HEK293 (cell line): Measurements from ENCODE around the gene ZNF428.

Source experiments
- CTCF ChIA-PET: fragments of 350-600 bp; formaldehyde crosslinking; extraction: SDS; loops from one replicate; lab custom pipeline; 2021; ENCODE audit warnings: antibody characterized with exemption; lab: Yijun Ruan, JAX
- POLR2A ChIA-PET: fragments of 300-600 bp; formaldehyde crosslinking; extraction: SDS; loops from one replicate; lab custom pipeline; 2020; ENCODE audit warnings: antibody characterized with exemption, inconsistent platforms; lab: Yijun Ruan, JAX
- H3K27ac ChIP-seq: fragments of 200-500 bp; sonication (Bioruptor generic); 2 replicates; pipeline ENCODE4 v1.5.1; 2014; ENCODE audit warnings: low read depth, low read length, control low read depth, inconsistent platforms; ENCODE audit errors: extremely low read depth
- H3K36me3 ChIP-seq, 2 experiments: fragments of 200-500 bp in 1 of 2; sonication (Bioruptor generic) in 1 of 2; 1 replicate in 1 of 2; 2 replicates in 1 of 2; pipeline ENCODE4 v1.5.1; 2014 to 2017; ENCODE audit warnings: inconsistent platforms in 2 of 2, low read length in 2 of 2; ENCODE audit not compliant: control insufficient read depth in 2 of 2, insufficient read depth in 1 of 2
- H3K4me1 ChIP-seq: fragments of 200-500 bp; sonication (Bioruptor generic); 2 replicates; pipeline ENCODE4 v1.5.1; 2014; ENCODE audit warnings: mild to moderate bottlenecking, low read length, inconsistent platforms; ENCODE audit not compliant: control insufficient read depth, insufficient read depth
- H3K4me3 ChIP-seq: 2 replicates; pipeline ENCODE4 v1.5.1; 2011; ENCODE audit warnings: low read depth, mild to moderate bottlenecking, control low read depth, low read length, moderate library complexity
- H3K9me3 ChIP-seq: fragments of 200-500 bp; sonication (Bioruptor generic); 2 replicates; pipeline ENCODE4 v1.5.1; 2014; ENCODE audit warnings: low read depth, low read length, inconsistent platforms; ENCODE audit not compliant: control insufficient read depth, insufficient read depth
- GLIS1 ChIP-seq: fragments of 450-650 bp; formaldehyde crosslinking; IDR thresholded peaks from 2 replicates; pipeline ENCODE4 v1.5.1; 2016; ENCODE audit warnings: missing biosample characterization, missing genetic modification characterization
- GLIS2 ChIP-seq: fragments of 450-650 bp; formaldehyde crosslinking; IDR thresholded peaks from 2 replicates; pipeline ENCODE4 v1.5.1; 2016; ENCODE audit warnings: missing biosample characterization, missing genetic modification characterization
- KLF10 ChIP-seq: fragments of 450-650 bp; IDR thresholded peaks from 2 replicates; pipeline ENCODE4 v1.5.1; 2018; ENCODE audit warnings: missing biosample characterization, mild to moderate bottlenecking, missing genetic modification characterization
- KLF16 ChIP-seq: fragments of 450-650 bp; formaldehyde crosslinking; IDR thresholded peaks from 2 replicates; pipeline ENCODE4 v1.5.1; 2017; ENCODE audit warnings: missing biosample characterization, missing genetic modification characterization
- KLF7 ChIP-seq: fragments of 450-650 bp; formaldehyde crosslinking; IDR thresholded peaks from 2 replicates; pipeline ENCODE4 v1.5.1; 2016; ENCODE audit warnings: missing biosample characterization, missing genetic modification characterization, borderline replicate concordance
- SP7 ChIP-seq: fragments of 450-650 bp; formaldehyde crosslinking; IDR thresholded peaks from 2 replicates; pipeline ENCODE4 v1.5.1; 2016; ENCODE audit warnings: missing biosample characterization, missing genetic modification characterization
- ZBTB20 ChIP-seq: fragments of 450-650 bp; formaldehyde crosslinking; IDR thresholded peaks from 2 replicates; pipeline ENCODE4 v1.5.1; 2016; ENCODE audit warnings: missing biosample characterization, missing genetic modification characterization
- ZBTB21 ChIP-seq: fragments of 450-650 bp; formaldehyde crosslinking; IDR thresholded peaks from 2 replicates; pipeline ENCODE4 v1.5.1; 2017; ENCODE audit warnings: missing biosample characterization, missing genetic modification characterization
- ZFHX2 ChIP-seq: fragments of 450-650 bp; formaldehyde crosslinking; conservative IDR thresholded peaks from 2 replicates; pipeline ENCODE4 v1.5.1; 2016; ENCODE audit warnings: missing biosample characterization, missing genetic modification characterization
- ZNF184 ChIP-seq: fragments of 450-650 bp; IDR thresholded peaks from 2 replicates; pipeline ENCODE4 v1.5.1; 2018; ENCODE audit warnings: missing biosample characterization, mild to moderate bottlenecking, missing genetic modification characterization
- ZNF391 ChIP-seq: fragments of 450-650 bp; formaldehyde crosslinking; IDR thresholded peaks from 2 replicates; pipeline ENCODE4 v1.5.1; 2016; ENCODE audit warnings: low read depth, missing biosample characterization, missing genetic modification characterization, borderline replicate concordance
- ZNF416 ChIP-seq: fragments of 450-650 bp; formaldehyde crosslinking; IDR thresholded peaks from 2 replicates; pipeline ENCODE4 v1.5.1; 2016; ENCODE audit warnings: missing biosample characterization, missing genetic modification characterization
- ZNF433 ChIP-seq: fragments of 450-650 bp; formaldehyde crosslinking; IDR thresholded peaks from 2 replicates; pipeline ENCODE4 v1.5.1; 2016; ENCODE audit warnings: missing biosample characterization, missing genetic modification characterization, low read depth
- ZNF501 ChIP-seq: fragments of 450-650 bp; formaldehyde crosslinking; IDR thresholded peaks from 2 replicates; pipeline ENCODE4 v1.5.1; 2016; ENCODE audit warnings: missing biosample characterization, missing genetic modification characterization
- ZNF529 ChIP-seq: fragments of 450-650 bp; formaldehyde crosslinking; IDR thresholded peaks from 2 replicates; pipeline ENCODE4 v1.5.1; 2017; ENCODE audit warnings: missing genetic modification characterization, missing biosample characterization; ENCODE audit not compliant: insufficient replicate concordance
- ZNF560 ChIP-seq: fragments of 450-650 bp; formaldehyde crosslinking; IDR thresholded peaks from 2 replicates; pipeline ENCODE4 v1.5.1; 2017; ENCODE audit warnings: missing biosample characterization, missing genetic modification characterization, borderline replicate concordance
- ZNF621 ChIP-seq: fragments of 450-650 bp; formaldehyde crosslinking; IDR thresholded peaks from 2 replicates; pipeline ENCODE4 v1.5.1; 2017; ENCODE audit warnings: missing biosample characterization, missing genetic modification characterization
- ZNF629 ChIP-seq: fragments of 450-650 bp; formaldehyde crosslinking; IDR thresholded peaks from 2 replicates; pipeline ENCODE4 v1.5.1; 2017; ENCODE audit warnings: missing biosample characterization, missing genetic modification characterization
- ZNF654 ChIP-seq: fragments of 450-650 bp; formaldehyde crosslinking; IDR thresholded peaks from 2 replicates; pipeline ENCODE4 v1.5.1; 2016; ENCODE audit warnings: low read depth, missing biosample characterization, missing genetic modification characterization
- ZNF776 ChIP-seq: fragments of 450-650 bp; formaldehyde crosslinking; IDR thresholded peaks from 2 replicates; pipeline ENCODE4 v1.5.0; 2017; ENCODE audit warnings: missing biosample characterization, missing genetic modification characterization, borderline replicate concordance
- TF ChIP-seq, protein P1 (sequence below): fragments of 450-650 bp; formaldehyde crosslinking; IDR thresholded peaks from 2 replicates; pipeline ENCODE4 v1.5.1; 2016; ENCODE audit warnings: missing biosample characterization, missing genetic modification characterization, borderline replicate concordance
- TF ChIP-seq, protein P2 (sequence below): fragments of 450-650 bp; formaldehyde crosslinking; IDR thresholded peaks from 2 replicates; pipeline ENCODE4 v1.5.1; 2016; ENCODE audit warnings: missing biosample characterization, missing genetic modification characterization
- TF ChIP-seq, protein P3 (sequence below): fragments of 450-650 bp; formaldehyde crosslinking; IDR thresholded peaks from 2 replicates; pipeline ENCODE4; 2016; ENCODE audit warnings: missing biosample characterization, missing genetic modification characterization

The ZNF428 gene

DNA sequence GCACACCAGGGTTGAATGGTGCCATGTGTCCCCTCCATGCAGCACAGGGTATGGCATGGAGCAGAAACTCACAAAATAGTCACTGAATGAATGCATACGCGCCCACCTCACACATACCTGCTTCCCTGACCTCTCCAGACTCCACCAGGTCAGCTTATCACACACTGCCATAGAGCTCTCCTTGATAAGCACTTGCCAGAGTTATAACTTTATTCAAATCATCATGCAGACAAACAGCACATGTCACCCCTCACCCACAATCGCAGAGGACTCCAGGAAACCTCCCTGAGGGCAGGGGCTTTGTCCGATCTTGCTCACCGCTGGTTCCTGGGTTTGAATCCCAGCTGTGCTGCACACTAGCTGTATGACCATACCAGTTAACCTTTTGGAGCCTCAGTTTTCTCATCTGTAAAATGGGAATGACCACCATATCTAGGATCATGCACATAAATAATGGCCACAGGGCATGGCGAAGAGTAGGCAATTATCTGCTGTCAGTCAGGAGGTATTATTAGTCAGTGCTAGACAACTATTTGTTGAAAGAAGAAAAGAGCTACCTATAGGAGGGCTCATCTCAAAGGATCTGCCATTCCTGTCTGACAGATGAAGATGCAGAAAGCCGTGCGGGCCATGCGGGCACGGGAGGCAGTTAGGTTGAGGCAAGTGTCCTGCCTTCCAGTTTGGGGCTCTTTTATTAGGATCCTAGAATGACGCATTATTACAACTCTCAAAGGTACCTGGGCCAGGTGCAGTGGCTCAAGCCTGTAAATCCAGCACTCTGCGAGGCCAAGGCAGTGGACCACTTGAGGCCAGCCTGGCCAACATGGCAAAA, 58.1 kb downstream of the ZNF428 start:
- CTCF ChIA-PET, result interaction anchor here (0.5 to 1.7 kb wide), 5 partner anchors 11 to 56 kb away, joined by 3 to 9 read pairs (median 6); no protein-coding TSS in a partner anchor
- no peak overlapping the region for H3K4me3 ChIP-seq
- TF ChIP-seq SP7 (tag by site-specific recombination) (peak; percentile 14; the same call in 1 of the 2 replicates), KLF16 (tag by site-specific recombination) (no peak), ZNF391 (tag by site-specific recombination) (0 out of 2 replicates have a peak, but pooled peaks have one; percentile 58)
- TF ChIP-seq, protein P1, sequence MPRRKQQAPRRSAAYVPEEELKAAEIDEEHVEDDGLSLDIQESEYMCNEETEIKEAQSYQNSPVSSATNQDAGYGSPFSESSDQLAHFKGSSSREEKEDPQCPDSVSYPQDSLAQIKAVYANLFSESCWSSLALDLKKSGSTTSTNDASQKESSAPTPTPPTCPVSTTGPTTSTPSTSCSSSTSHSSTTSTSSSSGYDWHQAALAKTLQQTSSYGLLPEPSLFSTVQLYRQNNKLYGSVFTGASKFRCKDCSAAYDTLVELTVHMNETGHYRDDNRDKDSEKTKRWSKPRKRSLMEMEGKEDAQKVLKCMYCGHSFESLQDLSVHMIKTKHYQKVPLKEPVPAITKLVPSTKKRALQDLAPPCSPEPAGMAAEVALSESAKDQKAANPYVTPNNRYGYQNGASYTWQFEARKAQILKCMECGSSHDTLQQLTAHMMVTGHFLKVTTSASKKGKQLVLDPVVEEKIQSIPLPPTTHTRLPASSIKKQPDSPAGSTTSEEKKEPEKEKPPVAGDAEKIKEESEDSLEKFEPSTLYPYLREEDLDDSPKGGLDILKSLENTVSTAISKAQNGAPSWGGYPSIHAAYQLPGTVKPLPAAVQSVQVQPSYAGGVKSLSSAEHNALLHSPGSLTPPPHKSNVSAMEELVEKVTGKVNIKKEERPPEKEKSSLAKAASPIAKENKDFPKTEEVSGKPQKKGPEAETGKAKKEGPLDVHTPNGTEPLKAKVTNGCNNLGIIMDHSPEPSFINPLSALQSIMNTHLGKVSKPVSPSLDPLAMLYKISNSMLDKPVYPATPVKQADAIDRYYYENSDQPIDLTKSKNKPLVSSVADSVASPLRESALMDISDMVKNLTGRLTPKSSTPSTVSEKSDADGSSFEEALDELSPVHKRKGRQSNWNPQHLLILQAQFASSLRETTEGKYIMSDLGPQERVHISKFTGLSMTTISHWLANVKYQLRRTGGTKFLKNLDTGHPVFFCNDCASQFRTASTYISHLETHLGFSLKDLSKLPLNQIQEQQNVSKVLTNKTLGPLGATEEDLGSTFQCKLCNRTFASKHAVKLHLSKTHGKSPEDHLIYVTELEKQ (tag by site-specific recombination), result 0 out of 2 replicates have a peak, but pooled peaks have one; percentile 15
- TF ChIP-seq, all 188 proteins: peak for 3
- Histone ChIP-seq H3K27ac (0 out of 2 replicates have a peak overlapping the region, but pooled peaks have one; percentile 11), H3K9me3 (no peaks in the 10 kb centered on the region; the same call in 1 of the 2 replicates), H3K36me3 (peaks cover 50 to 91% of the 10 kb centered on the region in 2 experiments), H3K4me1 (no peaks in the 10 kb centered on the region; the same call in 1 of the 2 replicates)
- POLR2A ChIA-PET, result interaction anchor here (0.5 to 1.0 kb wide), 3 partner anchors 24 to 101 kb away, joined by 3 to 5 read pairs (median 3); partner anchors contain the start of genes IRGQ and ZNF576

DNA sequence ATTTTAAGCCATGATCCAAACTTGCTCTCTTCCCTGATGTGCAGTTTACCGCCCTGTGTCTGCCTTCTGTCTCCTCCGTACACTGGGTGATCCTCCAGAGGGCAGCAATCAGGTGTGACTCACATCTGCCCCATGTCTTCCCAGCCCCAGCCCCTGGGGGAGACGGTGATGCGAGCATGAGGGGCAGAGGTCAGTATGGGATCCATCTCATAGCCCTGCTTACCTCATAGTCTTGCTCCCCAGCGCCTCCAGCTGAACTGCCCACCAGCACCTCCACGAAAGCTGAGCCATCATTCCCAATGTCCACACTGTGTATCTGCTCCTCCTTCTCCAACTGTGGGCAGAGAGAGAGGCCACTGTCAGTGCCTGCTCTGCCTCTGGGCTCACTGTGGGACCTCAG, 58.7 kb downstream of the ZNF428 start:
- Histone ChIP-seq H3K4me3 (no peak overlapping the region), H3K4me1 (no peaks in the 10 kb centered on the region; the same call in 1 of the 2 replicates), H3K36me3 (peaks cover 56 to 91% of the 10 kb centered on the region in 2 experiments), H3K9me3 (no peaks in the 10 kb centered on the region; the same call in 1 of the 2 replicates), H3K27ac (peak overlapping the region; percentile 11; the same call in 1 of the 2 replicates)
- POLR2A ChIA-PET, result interaction anchor here (0.5 kb wide), 1 partner anchor 24 kb away, joined by 3 read pairs; no protein-coding TSS in a partner anchor
- CTCF ChIA-PET, result interaction anchor here (0.7 to 1.7 kb wide), 6 partner anchors 12 to 192 kb away, joined by 3 to 9 read pairs (median 4); no protein-coding TSS in a partner anchor
- peak; percentile 76 for TF ChIP-seq GLIS1 (tag by site-specific recombination)
- no peak for TF ChIP-seq ZNF184 (tag by site-specific recombination)
- peak; percentile 51 for TF ChIP-seq ZFHX2 (tag by site-specific recombination)
- peak; percentile 84 for TF ChIP-seq ZNF629 (tag by site-specific recombination)
- TF ChIP-seq ZNF501 (tag by site-specific recombination), result no peak
- TF ChIP-seq ZNF654 (tag by site-specific recombination), result no peak
- TF ChIP-seq GLIS2 (tag by site-specific recombination), result peak; percentile 80
- TF ChIP-seq ZNF560 (tag by site-specific recombination), result no peak
- no peak for TF ChIP-seq ZNF391 (tag by site-specific recombination)
- TF ChIP-seq ZBTB20 (tag by site-specific recombination), result no peak
- no peak for TF ChIP-seq ZNF529
- no peak for TF ChIP-seq ZNF416 (tag by site-specific recombination)
- TF ChIP-seq ZNF433 (tag by site-specific recombination), result no peak
- TF ChIP-seq SP7 (tag by site-specific recombination), result no peak; the same call in 1 of the 2 replicates
- TF ChIP-seq, protein P2, sequence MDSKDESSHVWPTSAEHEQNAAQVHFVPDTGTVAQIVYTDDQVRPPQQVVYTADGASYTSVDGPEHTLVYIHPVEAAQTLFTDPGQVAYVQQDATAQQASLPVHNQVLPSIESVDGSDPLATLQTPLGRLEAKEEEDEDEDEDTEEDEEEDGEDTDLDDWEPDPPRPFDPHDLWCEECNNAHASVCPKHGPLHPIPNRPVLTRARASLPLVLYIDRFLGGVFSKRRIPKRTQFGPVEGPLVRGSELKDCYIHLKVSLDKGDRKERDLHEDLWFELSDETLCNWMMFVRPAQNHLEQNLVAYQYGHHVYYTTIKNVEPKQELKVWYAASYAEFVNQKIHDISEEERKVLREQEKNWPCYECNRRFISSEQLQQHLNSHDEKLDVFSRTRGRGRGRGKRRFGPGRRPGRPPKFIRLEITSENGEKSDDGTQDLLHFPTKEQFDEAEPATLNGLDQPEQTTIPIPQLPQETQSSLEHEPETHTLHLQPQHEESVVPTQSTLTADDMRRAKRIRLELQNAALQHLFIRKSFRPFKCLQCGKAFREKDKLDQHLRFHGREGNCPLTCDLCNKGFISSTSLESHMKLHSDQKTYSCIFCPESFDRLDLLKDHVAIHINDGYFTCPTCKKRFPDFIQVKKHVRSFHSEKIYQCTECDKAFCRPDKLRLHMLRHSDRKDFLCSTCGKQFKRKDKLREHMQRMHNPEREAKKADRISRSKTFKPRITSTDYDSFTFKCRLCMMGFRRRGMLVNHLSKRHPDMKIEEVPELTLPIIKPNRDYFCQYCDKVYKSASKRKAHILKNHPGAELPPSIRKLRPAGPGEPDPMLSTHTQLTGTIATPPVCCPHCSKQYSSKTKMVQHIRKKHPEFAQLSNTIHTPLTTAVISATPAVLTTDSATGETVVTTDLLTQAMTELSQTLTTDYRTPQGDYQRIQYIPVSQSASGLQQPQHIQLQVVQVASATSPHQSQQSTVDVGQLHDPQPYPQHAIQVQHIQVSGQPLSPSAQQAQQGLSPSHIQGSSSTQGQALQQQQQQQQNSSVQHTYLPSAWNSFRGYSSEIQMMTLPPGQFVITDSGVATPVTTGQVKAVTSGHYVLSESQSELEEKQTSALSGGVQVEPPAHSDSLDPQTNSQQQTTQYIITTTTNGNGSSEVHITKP (tag by site-specific recombination), result no peak
- no peak for TF ChIP-seq KLF10
- TF ChIP-seq, protein P3, sequence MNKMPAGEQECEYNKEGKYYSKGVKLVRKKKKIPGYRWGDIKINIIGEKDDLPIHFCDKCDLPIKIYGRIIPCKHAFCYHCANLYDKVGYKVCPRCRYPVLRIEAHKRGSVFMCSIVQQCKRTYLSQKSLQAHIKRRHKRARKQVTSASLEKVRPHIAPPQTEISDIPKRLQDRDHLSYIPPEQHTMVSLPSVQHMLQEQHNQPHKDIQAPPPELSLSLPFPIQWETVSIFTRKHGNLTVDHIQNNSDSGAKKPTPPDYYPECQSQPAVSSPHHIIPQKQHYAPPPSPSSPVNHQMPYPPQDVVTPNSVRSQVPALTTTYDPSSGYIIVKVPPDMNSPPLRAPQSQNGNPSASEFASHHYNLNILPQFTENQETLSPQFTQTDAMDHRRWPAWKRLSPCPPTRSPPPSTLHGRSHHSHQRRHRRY (tag by site-specific recombination), result no peak
- peak; percentile 51; the same call in 1 of the 2 replicates for TF ChIP-seq ZBTB21 (tag by site-specific recombination)
- no peak for TF ChIP-seq ZNF621
- no peak for TF ChIP-seq ZNF776 (tag by site-specific recombination)
- TF ChIP-seq KLF7, result no peak
